Measurements from ENCODE around the gene ZNF423.

Gene ZNF423

GRCh38 chr16:49491106-49491670 lies 364.7 kb downstream of the ZNF423 start:
- DNase-seq (ENCODE audit: low spot score), result no peak

DNA sequence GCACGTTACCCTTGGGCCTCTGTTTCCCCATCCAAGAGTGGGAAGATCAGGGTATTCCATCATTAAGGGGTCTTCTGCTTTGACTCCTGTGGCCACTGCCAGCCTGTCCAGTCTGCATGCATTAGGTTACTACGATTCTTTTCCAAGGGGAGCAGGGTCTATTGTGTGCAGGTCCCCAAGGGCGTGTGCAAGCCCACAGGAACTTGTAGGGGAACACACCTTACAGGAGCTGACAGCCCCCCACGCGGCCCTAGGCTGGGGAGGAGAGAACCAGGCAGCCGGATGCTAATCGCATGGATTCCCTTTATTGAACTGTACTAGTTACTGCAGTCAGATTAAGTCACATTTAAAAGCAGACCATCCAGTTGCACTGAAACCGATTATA lies 365.6 kb downstream of the ZNF423 start:
- no peak for DNase-seq (ENCODE audit: low spot score)

- no peak for DNase-seq (ENCODE audit: low spot score)
Observed at GRCh38 chr16:49489686-49490320, 366.1 kb downstream of the ZNF423 start.

DNA sequence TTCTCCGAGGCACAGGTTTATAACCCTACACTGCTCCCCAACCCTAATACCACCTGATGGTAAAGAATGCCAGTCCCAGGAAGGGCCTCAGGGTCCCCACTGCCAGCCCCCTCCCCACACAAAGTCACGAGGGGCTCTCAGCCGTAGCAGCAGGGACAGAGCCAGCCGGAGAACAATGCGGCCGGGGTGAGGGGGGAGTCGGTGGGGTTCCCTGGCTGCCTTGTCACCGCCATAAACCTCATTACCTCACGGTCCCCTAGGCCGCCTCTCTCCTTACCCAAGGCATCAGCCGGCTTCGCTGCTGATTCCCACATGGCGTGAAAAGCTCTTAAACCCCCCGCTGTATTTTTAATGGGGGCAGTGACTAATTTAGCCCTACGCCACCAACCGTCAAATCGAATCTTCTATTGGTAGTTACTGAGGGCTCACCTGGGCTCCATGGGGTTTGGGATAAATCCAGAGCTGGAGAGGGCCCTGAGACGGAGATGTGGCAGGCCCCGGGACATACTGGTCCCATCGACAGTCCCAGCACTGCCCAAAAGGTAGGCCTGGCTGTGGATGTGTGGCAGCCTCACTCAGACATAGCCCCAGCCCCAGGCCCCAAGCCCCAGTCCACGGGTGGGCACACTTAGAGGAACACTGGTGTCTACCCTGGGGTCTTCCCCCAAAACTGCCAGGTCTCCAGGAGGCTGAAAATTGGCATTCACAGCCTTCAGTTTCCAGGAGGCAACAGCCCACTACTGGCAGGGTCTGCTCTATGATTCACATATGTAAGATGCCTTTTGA lies 367.0 kb downstream of the ZNF423 start:
- no peak for DNase-seq (ENCODE audit: low spot score)

GRCh38 chr16:49488336-49488735 lies 367.6 kb downstream of the ZNF423 start:
- DNase-seq (ENCODE audit: low spot score), result no peak

DNA sequence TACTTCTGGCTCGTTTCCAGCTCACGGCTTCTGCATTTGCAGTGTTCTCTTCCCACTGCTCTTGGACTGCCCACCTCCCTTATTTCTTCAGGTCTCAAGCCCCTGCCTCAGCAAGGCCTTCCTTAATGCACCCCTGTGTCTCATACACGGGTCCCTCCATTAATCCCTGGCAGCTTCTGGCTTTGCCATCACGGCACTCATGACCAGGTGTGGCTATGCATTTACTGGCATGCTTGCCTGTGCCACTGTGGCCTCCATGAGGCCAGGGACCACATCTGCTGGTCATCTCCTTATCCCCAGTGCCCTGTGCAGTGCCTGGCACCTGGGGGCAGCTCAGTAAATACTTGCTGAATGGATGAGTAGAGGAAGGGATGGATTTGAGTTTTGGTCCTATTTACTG lies 368.2 kb downstream of the ZNF423 start:
- DNase-seq (ENCODE audit: low spot score), result no peak

DNA sequence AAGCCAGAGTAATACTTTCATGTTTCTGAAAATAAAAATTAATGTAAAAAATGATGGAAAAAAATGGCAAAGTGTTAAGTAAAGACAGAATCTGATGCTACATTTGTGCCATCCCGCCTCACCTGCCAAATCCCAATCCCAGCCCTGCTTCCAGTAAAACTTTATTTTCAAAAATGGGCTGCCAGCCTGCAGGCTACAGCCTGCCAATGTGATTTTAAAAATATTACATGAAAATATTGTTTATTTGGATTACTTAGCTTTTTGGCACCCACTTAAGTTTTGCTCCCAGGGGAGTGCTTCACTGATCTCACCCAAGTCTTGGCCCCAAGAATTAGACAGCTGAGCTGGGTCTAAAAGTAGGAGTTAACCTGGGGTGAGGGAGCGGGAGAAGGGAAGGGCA lies 369.5 kb downstream of the ZNF423 start:
- DNase-seq (ENCODE audit: low spot score), result no peak

DNA sequence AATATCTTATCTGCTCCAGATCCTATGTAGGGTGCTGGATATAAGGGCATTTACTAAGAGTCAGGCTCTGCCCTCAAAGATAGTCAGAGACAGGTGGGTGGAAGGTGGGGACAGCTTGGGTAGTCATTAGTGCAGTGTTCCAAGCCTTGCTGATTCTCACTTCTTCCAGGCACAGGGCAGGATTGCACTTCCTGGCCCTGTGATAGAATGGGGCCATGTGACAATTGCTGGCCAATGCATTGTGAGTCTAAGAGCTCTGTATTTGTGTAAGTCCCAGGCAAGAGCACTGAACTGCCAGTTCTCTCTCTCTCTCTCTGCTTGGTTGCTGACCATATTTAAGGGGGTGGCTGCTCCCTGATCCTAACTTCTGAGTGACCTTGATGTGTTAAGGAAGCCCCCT lies 370.2 kb downstream of the ZNF423 start:
- DNase-seq (ENCODE audit: low spot score), result no peak

DNA sequence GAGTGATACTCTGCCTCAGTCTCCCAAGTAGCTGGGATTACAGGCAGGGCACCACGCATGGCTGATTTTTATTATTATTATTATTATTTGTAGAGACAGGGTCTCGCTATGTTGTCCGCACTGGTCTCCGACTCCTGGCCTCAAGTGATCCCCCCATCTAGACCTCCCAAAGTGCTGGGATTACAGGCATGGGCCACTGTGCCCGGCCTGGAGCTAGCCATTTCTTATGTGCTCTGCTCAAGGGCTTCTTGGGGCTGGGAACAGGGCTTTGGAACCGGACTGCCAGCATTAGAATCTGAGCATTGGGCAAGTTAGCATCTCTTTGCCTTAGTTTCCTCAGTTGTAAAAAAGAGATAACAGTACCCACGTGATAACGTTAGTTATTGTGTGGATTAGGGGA lies 371.0 kb downstream of the ZNF423 start:
- no peak for DNase-seq (ENCODE audit: low spot score)

DNA sequence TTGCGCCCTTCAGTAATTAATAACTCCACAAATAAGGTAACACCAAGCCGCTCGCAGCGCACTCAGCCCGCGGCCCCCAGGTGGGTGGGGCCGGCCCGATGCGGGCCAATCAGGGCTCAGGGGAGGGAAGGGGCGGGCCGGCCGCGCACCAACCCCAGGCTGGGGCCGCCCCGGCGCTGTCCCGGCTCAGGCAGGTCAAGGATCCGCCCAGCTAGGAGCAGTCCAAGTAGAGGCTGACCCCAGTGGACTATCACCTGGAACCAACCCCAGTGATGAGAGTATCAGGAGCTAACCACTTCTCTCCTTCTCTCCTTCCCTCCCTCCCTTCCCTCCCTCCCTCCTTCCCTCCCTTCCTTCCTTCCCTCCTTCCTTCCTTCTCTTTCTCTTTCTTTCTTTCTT lies 371.5 kb downstream of the ZNF423 start:
- no peak for DNase-seq (ENCODE audit: low spot score)

DNA sequence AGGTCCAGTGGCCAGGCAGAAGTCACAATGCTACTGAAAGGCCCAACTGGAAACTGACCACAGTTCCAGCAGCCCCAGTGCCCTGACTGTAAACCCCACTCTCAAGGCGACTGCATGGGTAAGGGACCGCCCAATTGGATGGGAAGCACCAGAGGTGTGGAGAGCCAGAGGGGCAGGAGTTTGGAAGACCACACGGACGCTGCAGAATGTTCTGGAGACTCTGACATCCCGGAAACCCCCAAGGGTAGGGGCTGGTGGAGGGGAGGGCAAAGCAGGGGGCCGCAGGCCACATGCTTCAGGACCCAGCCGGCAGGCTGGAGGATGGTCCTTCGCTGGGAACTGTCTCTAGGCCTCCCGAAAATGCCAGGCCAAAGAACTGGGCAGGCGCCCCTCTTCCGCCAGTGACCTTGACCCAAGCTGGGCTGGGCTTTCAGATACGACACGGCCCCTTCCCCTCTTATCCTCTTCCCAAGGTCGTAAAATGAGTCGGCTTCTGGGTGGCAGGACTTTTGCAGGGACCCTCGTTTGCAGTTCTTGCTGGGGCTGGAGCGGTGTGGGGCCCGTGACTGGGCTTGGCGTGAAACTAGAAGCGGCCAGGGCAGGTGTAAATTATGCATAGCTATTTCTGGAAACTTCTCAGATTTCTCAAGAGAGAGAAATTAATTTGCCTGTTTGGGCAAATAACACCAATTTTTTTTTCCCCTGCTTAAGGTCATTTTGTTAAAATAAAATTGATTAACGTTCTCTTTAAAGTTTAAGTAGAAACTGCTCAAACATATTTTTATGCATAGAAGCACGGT lies 372.1 kb downstream of the ZNF423 start:
- DNase-seq (ENCODE audit: low spot score), result no peak

GRCh38 chr16:49483251-49483650 lies 372.7 kb downstream of the ZNF423 start:
- no peak for DNase-seq (ENCODE audit: low spot score)

- no peak for DNase-seq (ENCODE audit: low spot score)
Observed at GRCh38 chr16:49482690-49483089, 373.2 kb downstream of the ZNF423 start.

- DNase-seq (ENCODE audit: low spot score), result no peak
Observed at GRCh38 chr16:49478616-49479015, 377.3 kb downstream of the ZNF423 start.

DNA sequence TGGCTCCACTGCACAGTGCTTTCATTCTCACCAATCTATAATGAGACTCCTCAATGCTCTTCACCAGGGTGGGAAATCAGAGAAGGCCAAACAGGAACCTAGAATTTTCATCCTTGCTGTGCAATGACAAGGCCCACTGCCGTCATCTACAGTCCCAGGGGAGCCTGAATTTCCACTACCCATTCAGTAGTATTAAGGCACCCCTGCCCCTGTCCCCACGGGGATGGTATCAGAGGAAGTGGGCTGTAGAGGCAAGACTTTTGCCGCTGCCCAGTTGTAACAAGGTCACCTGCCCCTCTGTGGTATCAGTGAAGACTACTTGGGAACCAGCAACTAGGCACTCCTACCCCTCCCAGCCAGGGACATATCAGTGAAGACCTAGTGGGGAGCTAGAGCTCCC lies 377.8 kb downstream of the ZNF423 start:
- DNase-seq (ENCODE audit: low spot score), result no peak

DNA sequence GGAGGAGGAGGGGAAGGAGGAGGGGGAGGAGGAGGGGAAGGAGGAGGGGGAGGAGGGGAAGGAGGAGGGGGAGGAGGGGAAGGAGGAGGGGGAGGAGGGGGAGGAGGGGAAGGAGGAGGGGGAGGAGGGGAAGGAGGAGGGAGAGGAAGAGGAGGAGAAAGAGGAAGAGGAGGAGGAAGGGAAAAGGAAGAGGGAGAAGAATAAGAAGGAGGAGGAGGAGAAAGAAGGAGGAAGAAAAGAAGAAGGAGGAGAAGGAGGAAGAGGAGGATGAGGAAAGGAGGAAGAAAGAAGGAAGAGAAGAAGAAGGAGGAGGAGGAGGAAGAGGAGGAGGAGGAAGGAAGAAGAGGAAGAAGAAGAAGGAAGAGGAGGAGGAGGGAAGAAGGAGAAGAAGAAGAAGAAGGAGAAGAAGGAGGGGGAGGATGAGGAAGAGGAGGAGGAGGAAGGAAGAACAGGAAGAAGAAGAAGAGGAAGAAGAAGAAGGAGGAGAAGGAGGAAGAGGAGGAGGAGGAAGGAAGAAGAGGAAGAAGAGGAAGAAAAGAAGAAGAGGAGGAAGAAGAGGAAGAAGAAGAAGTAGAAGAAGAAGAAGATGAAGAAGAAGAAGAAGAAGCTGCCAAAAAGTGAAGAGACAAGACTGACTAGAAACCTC lies 378.5 kb downstream of the ZNF423 start:
- no peak for DNase-seq (ENCODE audit: low spot score)

GRCh38 chr16:49474741-49475140 lies 381.2 kb downstream of the ZNF423 start:
- DNase-seq (ENCODE audit: low spot score), result no peak

GRCh38 chr16:49473773-49474172 lies 382.1 kb downstream of the ZNF423 start:
- no peak for DNase-seq (ENCODE audit: low spot score)

DNA sequence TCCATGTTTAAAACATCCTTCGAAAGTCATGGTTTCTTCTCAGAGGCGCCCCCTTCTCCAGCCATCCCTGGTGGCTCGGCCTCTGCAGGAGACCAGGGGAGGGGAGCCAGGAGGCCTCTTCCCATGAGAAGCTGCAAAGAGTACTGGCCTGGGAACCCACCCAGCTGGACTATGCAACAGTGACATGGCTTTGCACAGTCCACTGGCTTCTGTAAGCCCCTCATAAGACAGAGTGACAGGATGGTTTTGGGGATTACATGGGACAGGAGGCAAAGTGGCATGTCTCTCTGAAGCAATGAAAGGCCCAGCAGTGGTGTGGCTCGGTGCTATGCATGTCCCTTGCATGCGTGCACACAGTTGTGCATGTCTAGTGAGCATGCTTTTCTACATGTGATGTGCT lies 382.8 kb downstream of the ZNF423 start:
- no peak for DNase-seq (ENCODE audit: low spot score)

- DNase-seq (ENCODE audit: low spot score), result no peak
Observed at GRCh38 chr16:49472598-49472997, 383.3 kb downstream of the ZNF423 start.

GRCh38 chr16:49471038-49471727 lies 384.7 kb downstream of the ZNF423 start:
- no peak for DNase-seq (ENCODE audit: low spot score)

Data from SW480 (cell line).